ENCODE results near the gene TANGO2. TPM values are rescaled to one million over a fixed set of nuclear protein-coding genes. Genes with fewer than 3 reads are reported as not detected.
A peak's percentile ranks its signal among the peaks of the same experiment; 100 is the strongest.

Gene TANGO2
- polyA plus RNA-seq, 3 donors: 10.8 to 12.3 (median 11.4) TPM

- DNase-seq: no peak
These were observed 9.6 kb upstream of the TANGO2 start for GRCh38 chr22:20011123-20011992.

- no peak for DNase-seq
These were observed 8.7 kb upstream of the TANGO2 start for GRCh38 chr22:20011993-20012740.

DNA sequence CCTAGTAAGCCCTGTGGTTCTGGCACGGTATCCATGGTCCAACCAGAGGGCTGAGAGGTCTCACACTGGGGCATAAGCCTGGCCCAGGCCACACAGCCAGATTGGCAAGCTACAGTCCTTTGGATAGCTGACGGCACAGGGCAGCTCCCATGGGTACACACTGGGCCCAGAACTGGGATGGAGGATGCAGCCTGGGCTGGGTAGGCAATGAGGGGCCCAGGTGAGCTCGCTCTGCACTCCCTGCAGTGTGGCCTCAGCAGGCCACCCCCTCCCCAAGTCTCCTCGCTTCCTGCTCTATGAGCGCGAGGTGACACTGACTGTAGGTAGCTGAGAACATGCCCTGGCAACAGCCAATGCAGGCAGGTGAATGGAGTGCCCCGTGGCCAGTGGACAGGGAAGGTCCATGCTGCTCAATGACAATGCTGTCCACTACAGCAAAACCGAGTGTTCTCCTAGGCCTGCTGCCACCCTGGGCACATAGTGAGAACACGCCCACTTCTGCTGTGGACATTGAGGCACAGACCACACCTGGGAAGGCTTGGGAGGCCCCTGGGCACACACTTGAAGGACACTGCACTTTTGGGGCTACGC, 8.1 kb upstream of the TANGO2 start:
- DNase-seq: no peak

DNA sequence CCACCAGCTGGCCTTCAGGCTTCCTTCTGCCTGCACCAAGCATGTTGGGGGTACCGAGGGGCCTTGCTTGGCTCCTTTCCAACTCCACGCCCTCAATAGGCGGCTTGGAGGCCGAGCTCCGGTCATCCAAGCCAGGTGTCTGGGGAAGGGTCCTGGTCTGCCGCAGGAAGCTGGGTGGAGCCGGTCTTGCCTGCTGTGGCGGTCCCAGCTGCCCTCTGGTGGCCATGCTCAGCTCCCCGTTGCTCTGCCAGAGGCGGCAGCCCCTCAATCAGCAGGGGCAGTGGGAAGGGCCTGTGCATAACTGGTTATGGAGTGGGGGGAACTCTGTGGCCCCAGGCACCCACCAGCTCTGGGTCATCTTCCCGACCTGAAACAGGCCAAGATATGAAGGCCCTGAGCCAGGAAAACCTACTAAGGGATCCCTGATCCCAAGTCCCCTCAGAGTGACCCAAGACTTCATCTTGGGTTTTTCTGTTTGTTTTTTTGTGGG, 7.5 kb upstream of the TANGO2 start:
- DNase-seq: peak; percentile 61

GRCh38 chr22:20014526-20015186, 6.3 kb upstream of the TANGO2 start:
- DNase-seq: no peak

DNA sequence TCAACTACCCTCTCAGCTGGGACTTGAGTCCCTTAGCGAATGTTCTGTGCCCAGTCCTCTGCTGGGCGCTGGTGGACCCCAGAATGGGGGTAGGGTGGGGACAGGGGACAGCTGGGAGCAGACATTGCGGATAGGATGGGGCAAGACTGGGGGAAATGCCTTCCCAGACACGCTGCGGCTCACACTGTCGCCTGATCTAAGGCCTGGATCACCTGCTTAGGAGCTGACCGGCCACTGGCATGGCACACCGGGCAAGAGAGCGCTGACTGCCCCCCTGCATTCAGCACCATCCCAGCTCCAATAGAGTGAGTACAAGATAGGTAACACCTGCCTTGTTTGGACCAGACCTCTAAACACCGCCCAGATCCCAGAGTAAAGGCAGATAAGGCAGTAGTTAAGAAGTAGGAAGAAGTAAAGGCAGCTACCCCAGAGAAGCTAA, 5.7 kb upstream of the TANGO2 start:
- DNase-seq: no peak

DNA sequence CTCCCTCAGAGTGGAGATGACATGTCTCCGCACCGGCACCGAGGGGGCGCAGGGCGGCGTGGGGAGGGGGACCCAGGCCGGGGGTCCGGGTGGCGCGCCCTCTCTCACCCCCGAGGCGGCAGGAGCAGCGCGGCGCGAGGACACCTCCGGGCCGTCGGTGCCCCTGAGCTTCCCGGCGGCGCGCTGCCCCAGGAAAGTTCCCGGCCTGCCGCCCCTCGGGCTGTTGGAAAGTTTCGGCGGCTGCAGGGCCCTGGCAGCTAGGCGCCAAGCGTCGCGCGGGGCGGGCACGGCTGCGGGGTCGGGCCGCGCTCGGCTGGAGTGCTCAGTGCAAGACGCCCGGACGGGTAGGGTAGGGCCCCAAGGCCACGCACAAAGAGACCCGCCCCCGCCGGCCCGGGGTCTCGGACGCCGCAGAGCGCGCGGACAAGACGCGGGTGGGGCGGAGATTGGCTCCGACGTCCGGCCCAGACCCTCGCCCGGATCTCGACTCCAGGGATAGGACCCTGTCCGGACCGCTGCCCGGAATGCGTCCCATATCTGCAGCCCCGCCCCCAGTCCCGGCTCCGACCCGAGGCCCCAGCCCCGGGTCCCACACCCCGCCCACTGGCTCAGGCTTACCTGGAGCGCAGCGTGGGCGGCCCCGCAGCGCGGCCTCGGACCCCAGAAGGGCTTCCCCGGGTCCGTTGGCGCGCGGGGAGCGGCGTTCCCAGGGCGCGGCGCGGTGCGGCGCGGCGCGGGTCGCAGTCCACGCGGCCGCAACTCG, 4.8 kb upstream of the TANGO2 start:
- no peak for DNase-seq

DNA sequence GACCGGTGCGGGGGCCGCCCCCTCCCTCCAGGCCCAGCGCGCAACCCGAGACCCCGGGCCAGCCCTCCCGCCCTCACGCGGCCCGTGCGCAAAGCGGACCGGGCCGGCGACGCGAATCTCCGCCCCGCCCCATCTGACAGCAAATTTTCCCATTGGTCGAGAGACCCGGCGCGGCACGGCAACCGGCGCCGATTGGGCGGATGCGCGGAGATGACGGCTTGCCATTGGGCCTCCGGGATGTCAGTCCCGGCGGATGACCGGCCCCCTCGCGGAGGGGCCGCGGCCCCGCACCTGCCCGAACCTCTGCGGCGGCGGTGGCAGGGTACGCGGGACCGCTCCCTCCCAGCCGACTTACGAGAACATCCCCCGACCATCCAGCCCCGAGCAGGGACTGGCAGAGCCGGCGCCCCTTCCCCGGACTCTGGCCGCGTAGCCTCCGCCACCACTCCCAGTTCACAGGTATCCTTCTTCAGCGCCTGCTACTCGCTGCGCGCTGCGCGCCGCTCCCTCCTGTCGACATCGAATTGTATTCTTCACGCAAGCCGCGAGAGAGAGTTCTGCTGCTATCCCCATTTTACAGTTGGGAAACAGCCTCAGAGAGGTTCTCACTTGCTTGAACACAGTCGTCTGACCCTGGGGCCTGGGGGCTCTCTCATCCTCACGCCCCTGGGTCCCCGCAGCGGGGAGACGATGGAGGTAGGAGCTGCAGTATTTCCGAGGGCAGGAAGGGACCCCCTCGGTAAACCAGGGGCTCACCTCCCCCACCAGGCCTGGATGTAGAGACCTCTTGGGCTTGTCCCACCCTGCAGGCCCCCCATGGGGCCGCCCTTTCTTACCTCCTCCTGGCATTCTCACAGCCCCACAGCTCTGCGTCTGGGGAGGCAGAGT, 3.9 kb upstream of the TANGO2 start, which contains the start of gene ARVCF:
Gene ARVCF (minus strand): TSS at position 90 of the 888 bp plus-strand sequence. CDS start 26,029 bp downstream, outside the sequence.
- peak; percentile 85 for DNase-seq

DNA sequence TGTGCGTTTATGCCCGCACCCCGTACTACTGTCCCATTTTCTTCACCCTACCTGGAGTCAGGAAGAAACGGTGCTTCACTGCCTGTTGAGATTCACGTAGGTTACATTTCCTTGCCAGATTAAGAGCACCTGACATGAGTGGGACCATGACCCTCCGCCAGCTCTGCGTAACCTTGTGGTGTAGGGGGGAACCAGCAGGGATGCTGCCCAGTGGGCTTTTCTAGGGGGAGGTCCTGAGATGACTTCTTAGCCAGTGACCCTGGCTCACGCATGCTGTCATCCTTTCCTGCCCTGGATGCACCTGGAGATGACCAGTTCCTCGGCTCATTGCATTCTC, 3.3 kb upstream of the TANGO2 start:
- DNase-seq: no peak

DNA sequence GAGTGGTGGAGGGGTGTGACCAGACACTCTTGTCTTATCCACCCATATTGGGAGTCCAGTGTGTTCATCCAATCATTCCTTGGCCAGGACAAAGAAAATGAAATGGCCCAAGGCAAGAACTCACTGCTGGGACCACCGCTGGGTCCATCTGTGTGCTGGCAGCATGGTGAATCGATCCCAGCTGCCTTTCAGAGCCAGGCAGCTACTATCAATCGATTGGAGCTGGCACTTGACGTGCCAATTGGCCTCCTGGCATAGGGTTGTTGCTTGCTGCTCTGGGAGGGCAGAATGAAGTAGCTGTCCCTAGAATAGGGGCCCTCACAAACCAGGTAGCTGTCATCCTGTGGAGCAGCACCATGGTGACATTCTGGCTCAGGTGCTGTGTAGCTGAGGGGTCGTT, 2.9 kb upstream of the TANGO2 start:
- DNase-seq: no peak

- DNase-seq: no peak
These were observed 1.0 kb upstream of the TANGO2 start for GRCh38 chr22:20019661-20020532.

DNA sequence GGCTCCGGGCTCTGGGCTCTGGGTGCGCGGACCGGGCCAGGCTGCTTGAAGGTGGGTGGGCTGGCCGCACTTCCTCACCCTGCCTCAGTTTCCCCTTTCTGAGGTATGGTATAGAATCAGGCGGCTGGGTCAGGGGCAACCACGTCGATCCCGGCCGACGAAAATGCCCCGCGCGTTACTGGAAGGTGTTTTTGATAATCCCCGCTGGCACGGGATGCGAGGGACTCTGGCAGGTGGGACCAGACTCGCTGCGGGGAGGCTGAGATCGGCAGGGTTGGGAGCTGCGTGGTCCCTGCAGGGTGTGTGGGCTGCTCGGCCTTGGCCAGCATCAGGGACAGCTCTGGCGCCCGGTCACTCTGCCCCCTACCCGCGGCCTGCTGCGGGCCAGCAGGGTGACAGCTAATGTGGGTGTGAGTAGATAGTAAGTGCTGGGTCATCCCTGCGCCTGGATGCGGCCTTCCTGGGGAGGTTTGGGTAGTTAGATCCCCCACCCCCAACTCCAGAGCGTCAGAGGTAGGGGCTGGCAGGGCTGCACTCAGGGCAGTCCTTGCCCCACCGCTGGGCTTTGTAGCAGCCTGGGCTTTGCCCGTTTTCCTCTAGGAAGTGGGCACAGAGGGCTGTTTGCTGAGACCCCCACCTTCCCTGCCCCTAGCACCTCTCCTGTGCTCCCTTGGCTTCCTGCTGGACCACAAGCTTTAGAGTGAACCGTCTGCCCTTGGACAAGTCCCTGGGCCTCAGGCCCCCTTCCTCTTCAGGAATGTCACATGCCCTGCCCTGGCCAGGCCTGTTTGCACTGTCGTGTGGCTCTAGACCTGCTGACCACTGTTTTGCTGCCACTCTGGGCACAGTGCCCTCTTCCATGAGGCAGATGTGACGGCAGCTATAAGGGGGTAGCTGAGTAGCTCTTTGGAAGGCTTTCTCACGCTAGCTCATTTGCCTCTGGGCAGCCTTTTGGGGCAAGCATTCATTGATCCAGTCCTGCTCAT, 579 bp downstream of the TANGO2 start:
- DNase-seq: no peak

GRCh38 chr22:20022231-20022977, 1.5 kb downstream of the TANGO2 start:
- DNase-seq: no peak

GRCh38 chr22:20022978-20023613, 2.2 kb downstream of the TANGO2 start:
- DNase-seq: no peak

DNA sequence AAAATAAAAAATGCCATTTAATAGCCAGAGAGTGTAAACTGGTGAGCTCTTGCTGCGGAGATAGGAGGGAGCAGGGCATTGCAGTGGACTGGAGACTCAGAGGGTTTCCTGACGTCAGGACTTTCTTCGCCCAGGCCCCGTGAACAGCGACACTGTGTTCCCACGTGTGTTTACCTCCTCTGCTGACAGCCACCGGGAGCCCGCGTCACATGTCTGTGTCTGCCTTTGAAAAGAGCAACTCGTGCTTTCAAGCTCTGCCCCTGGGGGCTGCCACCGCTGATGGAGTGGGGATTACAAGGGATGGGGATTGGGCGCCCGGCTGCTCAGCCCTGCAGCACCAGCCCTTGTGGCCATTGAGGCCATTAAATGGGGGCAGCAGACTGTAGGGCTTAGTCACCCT, 3.3 kb downstream of the TANGO2 start:
- DNase-seq: no peak

DNA sequence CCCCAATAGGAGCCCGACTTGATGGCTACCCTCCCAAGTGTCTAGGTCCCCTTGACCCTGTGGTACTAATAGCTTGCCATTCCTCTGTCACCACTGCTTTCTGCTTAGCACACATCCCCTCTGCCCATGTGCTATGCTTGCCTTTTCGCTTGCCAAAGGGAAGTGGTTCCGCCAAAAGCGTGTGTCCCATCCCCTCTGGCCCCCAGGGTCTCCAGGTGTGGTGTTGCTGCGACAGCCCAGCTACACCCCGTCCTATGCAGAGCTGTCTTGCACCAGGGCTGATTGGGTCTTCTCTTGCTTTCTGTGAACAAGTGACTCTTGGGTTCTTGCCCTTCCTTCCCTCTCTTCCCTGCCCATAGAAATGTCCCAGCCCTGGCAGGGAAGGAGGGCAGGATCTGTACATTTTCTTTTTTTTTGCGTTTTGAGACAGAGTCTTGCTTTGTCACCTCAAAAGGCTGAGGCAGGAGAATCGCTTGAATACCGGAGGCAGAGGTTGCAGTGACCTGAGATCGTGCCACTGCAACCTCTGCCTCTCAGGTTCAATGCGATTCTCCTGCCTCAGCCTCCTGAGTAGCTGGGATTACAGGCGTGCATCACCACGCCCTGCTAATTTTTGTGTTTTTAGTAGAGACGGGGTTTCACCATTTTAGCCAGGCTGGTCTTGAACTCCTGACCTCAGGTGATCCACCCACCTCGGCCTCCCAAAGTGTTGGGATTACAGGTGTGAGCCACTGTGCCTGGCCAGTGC, 3.9 kb downstream of the TANGO2 start:
- no peak for DNase-seq

All from renal pelvis (tissue), 4 donors.